ENCODE measurements around the gene GRPEL1. TPM values are rescaled to one million over a fixed set of nuclear protein-coding genes. Genes with fewer than 3 reads are reported as not detected.

The GRPEL1 gene
- total RNA-seq, 1 donor from 2014 or later = 19.7 TPM

- no peaks in the 10 kb centered on the region for H3K27me3 Mint-ChIP-seq (ENCODE audit: unreplicated experiment)
- H3K4me3 Mint-ChIP-seq (ENCODE audit: unreplicated experiment) = no peak overlapping the region
- no peaks in the 10 kb centered on the region for H3K9me3 Mint-ChIP-seq (ENCODE audit: unreplicated experiment)
- peaks cover 28% of the 10 kb centered on the region for H3K36me3 Mint-ChIP-seq (ENCODE audit: unreplicated experiment)
- TF ChIP-seq, protein P1, sequence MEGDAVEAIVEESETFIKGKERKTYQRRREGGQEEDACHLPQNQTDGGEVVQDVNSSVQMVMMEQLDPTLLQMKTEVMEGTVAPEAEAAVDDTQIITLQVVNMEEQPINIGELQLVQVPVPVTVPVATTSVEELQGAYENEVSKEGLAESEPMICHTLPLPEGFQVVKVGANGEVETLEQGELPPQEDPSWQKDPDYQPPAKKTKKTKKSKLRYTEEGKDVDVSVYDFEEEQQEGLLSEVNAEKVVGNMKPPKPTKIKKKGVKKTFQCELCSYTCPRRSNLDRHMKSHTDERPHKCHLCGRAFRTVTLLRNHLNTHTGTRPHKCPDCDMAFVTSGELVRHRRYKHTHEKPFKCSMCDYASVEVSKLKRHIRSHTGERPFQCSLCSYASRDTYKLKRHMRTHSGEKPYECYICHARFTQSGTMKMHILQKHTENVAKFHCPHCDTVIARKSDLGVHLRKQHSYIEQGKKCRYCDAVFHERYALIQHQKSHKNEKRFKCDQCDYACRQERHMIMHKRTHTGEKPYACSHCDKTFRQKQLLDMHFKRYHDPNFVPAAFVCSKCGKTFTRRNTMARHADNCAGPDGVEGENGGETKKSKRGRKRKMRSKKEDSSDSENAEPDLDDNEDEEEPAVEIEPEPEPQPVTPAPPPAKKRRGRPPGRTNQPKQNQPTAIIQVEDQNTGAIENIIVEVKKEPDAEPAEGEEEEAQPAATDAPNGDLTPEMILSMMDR (IDR thresholded peaks at IDR 0.05) = no peak
- DNase-seq (ENCODE audit: extremely low spot score, unreplicated experiment) = no peak
- H3K27ac Mint-ChIP-seq (ENCODE audit: unreplicated experiment) = no peak overlapping the region
- peaks cover 2% of the 10 kb centered on the region for H3K4me1 Mint-ChIP-seq (ENCODE audit: unreplicated experiment)
Observed at GRCh38 chr4:7054106-7054880, 13.6 kb downstream of the GRPEL1 start.

DNA sequence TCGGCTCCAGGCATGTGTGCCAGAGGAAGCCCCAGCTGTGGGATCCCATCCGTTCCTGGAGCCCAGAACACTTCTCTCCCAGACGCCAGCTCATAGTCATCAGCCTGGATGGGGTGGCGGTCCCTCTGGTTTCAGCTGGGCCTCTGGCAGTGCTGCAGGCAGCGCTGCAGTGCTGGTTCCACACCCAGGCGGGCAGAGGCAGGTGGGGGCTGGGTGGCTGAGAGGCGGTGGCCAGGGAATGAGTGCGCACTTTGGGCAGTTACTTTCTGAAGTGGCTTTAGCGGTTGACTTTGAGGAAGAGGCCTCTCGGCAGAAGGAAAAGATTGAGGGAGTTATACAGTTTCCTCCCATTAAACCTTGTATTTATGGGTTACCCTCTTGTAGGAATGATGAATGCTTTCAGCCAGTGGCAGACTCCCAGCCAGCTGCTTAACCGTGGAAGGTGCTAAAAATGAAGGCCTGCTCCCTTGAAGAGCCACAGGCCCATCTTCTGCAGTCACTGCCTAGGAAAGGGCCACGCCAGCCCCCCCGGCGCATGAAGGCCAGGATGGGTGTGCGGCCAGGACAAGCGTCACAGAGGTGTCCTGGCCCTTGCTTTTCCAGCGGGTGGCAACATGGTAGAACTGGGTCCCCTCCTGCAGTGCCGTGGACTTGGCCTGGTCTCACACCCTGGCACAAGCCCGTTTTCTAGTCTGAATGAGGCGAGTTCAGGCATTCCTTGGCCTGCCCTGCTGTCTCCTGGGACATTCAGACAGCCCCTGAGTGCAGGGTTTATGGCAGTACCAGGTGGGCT lies 14.7 kb downstream of the GRPEL1 start:
- no peaks in the 10 kb centered on the region for H3K9me3 Mint-ChIP-seq (ENCODE audit: unreplicated experiment)
- H3K36me3 Mint-ChIP-seq (ENCODE audit: unreplicated experiment) = peaks cover 28% of the 10 kb centered on the region
- H3K4me3 Mint-ChIP-seq (ENCODE audit: unreplicated experiment) = no peak overlapping the region
- H3K27me3 Mint-ChIP-seq (ENCODE audit: unreplicated experiment) = no peaks in the 10 kb centered on the region
- peaks cover 2% of the 10 kb centered on the region for H3K4me1 Mint-ChIP-seq (ENCODE audit: unreplicated experiment)
- no peak overlapping the region for H3K27ac Mint-ChIP-seq (ENCODE audit: unreplicated experiment)
- DNase-seq (ENCODE audit: extremely low spot score, unreplicated experiment) = no peak
- TF ChIP-seq, protein P1 (IDR thresholded peaks at IDR 0.05) = no peak

- no peaks in the 10 kb centered on the region for H3K9me3 Mint-ChIP-seq (ENCODE audit: unreplicated experiment)
- H3K27me3 Mint-ChIP-seq (ENCODE audit: unreplicated experiment) = no peaks in the 10 kb centered on the region
- H3K36me3 Mint-ChIP-seq (ENCODE audit: unreplicated experiment) = peaks cover 24% of the 10 kb centered on the region
- peaks cover 2% of the 10 kb centered on the region for H3K4me1 Mint-ChIP-seq (ENCODE audit: unreplicated experiment)
- no peak overlapping the region for H3K4me3 Mint-ChIP-seq (ENCODE audit: unreplicated experiment)
- no peak for DNase-seq (ENCODE audit: extremely low spot score, unreplicated experiment)
- TF ChIP-seq, protein P1 (IDR thresholded peaks at IDR 0.05) = no peak
- H3K27ac Mint-ChIP-seq (ENCODE audit: unreplicated experiment) = no peak overlapping the region
Observed at GRCh38 chr4:7052313-7052712, 15.6 kb downstream of the GRPEL1 start.

- DNase-seq (ENCODE audit: extremely low spot score, unreplicated experiment) = no peak
Observed at GRCh38 chr4:7051905-7052304, 16.0 kb downstream of the GRPEL1 start.

More at GRCh38 chr4:7051905-7052304, 16.0 kb downstream of the GRPEL1 start:
- Mint-ChIP-seq H3K4me1 (ENCODE audit: unreplicated experiment) (peaks cover 4% of the 10 kb centered on the region), H3K27me3 (ENCODE audit: unreplicated experiment) (no peaks in the 10 kb centered on the region), H3K27ac (ENCODE audit: unreplicated experiment) (no peak overlapping the region), H3K36me3 (ENCODE audit: unreplicated experiment) (peaks cover 23% of the 10 kb centered on the region), H3K4me3 (ENCODE audit: unreplicated experiment) (no peak overlapping the region), H3K9me3 (ENCODE audit: unreplicated experiment) (no peaks in the 10 kb centered on the region)
- TF ChIP-seq, protein P1 (IDR thresholded peaks at IDR 0.05) = no peak
